H1 (cell line): ENCODE data around the gene RAG2. TPM values are rescaled to one million over a fixed set of nuclear protein-coding genes. Genes with fewer than 3 reads are reported as not detected.

Source experiments
- CEBPB ChIP-seq: IDR thresholded peaks from 2 replicates; pipeline ENCODE4 v1.6.1; 2012; ENCODE audit warnings: low read depth, low read length
- CTBP2 ChIP-seq: IDR thresholded peaks from 2 replicates; pipeline ENCODE4 v1.7.0; 2011; ENCODE audit warnings: borderline replicate concordance, mild to moderate bottlenecking, moderate library complexity, mixed read lengths, low read length; ENCODE audit not compliant: insufficient read depth, insufficient read length
- GTF2F1 ChIP-seq: IDR thresholded peaks from 2 replicates; pipeline ENCODE4 v1.6.1; 2012; ENCODE audit warnings: low read depth, low read length, improper control_type of control experiment, borderline replicate concordance
- POLR2AphosphoS5 ChIP-seq: IDR thresholded peaks from 2 replicates; pipeline ENCODE4 v1.6.1; 2011; ENCODE audit warnings: low read depth, low read length
- RBBP5 ChIP-seq: IDR thresholded peaks from 2 replicates; pipeline ENCODE4 v1.7.1; 2012; ENCODE audit warnings: low read depth, mild to moderate bottlenecking, inconsistent platforms, low read length, moderate library complexity, borderline replicate concordance
- RFX5 ChIP-seq: IDR thresholded peaks from 2 replicates; pipeline ENCODE4 v1.6.1; 2011; ENCODE audit warnings: low read depth, low read length, improper control_type of control experiment, borderline replicate concordance
- SIRT6 ChIP-seq: IDR thresholded peaks from one replicate; pipeline ENCODE4 v1.7.1; 2012; ENCODE audit warnings: low read length, inconsistent platforms
- SP1 ChIP-seq: IDR thresholded peaks from 2 replicates; pipeline ENCODE4 v1.6.1; 2011; ENCODE audit warnings: low read depth, low read length
- ZNF274 ChIP-seq: IDR thresholded peaks from 2 replicates; pipeline ENCODE4 v1.7.0; 2012; ENCODE audit warnings: low read length, borderline replicate concordance; ENCODE audit errors: extremely low read depth
- polyA plus RNA-seq, 7 experiments: library from polyadenylated mRNA; depleted of rRNA in 3 of 7; stranded (reverse) in 5 of 7; unstranded in 2 of 7; fragments of >200 nt in 5 of 7; fragments of 200-250 nt in 2 of 7; gene quantifications; 1 replicate in 5 of 7; 2 replicates in 1 of 7; 4 replicates in 1 of 7; pipeline versions ENCODE4 v1.2.1 to v1.2.3, GENCODE V29; 2011 to 2013; ENCODE audit warnings: missing spikeins in 2 of 7, mixed read lengths in 2 of 7
- total RNA-seq: library from RNA; stranded (reverse); fragmentation: NEBNext Ultra II Directional; extraction: Animal tissue kit (Norgen Biotek cat#: 25700); gene quantifications from 2 replicates; pipeline ENCODE4 v1.2.1, GENCODE V29; 2021
- TF ChIP-seq, protein P1 (sequence below): fragments of 300-600 bp; sonication (generic); IDR thresholded peaks from 2 replicates; pipeline ENCODE4 v1.7.1; 2012; ENCODE audit warnings: low read length, moderate library complexity, mild to moderate bottlenecking, inconsistent platforms; ENCODE audit not compliant: insufficient replicate concordance
- TF ChIP-seq, protein P2 (sequence below): IDR thresholded peaks from 2 replicates; pipeline ENCODE4 v1.6.1; 2012; ENCODE audit warnings: low read length, inconsistent platforms

The RAG2 gene
- total and polyA plus RNA-seq, 2 of the 8 experiments (the other 6 are each of a cell fraction or from before 2014, with no cell fraction given) = not detected

GRCh38 chr11:36602135-36602534, 4.1 kb upstream of the RAG2 start (continued):
- TF ChIP-seq, protein P1, sequence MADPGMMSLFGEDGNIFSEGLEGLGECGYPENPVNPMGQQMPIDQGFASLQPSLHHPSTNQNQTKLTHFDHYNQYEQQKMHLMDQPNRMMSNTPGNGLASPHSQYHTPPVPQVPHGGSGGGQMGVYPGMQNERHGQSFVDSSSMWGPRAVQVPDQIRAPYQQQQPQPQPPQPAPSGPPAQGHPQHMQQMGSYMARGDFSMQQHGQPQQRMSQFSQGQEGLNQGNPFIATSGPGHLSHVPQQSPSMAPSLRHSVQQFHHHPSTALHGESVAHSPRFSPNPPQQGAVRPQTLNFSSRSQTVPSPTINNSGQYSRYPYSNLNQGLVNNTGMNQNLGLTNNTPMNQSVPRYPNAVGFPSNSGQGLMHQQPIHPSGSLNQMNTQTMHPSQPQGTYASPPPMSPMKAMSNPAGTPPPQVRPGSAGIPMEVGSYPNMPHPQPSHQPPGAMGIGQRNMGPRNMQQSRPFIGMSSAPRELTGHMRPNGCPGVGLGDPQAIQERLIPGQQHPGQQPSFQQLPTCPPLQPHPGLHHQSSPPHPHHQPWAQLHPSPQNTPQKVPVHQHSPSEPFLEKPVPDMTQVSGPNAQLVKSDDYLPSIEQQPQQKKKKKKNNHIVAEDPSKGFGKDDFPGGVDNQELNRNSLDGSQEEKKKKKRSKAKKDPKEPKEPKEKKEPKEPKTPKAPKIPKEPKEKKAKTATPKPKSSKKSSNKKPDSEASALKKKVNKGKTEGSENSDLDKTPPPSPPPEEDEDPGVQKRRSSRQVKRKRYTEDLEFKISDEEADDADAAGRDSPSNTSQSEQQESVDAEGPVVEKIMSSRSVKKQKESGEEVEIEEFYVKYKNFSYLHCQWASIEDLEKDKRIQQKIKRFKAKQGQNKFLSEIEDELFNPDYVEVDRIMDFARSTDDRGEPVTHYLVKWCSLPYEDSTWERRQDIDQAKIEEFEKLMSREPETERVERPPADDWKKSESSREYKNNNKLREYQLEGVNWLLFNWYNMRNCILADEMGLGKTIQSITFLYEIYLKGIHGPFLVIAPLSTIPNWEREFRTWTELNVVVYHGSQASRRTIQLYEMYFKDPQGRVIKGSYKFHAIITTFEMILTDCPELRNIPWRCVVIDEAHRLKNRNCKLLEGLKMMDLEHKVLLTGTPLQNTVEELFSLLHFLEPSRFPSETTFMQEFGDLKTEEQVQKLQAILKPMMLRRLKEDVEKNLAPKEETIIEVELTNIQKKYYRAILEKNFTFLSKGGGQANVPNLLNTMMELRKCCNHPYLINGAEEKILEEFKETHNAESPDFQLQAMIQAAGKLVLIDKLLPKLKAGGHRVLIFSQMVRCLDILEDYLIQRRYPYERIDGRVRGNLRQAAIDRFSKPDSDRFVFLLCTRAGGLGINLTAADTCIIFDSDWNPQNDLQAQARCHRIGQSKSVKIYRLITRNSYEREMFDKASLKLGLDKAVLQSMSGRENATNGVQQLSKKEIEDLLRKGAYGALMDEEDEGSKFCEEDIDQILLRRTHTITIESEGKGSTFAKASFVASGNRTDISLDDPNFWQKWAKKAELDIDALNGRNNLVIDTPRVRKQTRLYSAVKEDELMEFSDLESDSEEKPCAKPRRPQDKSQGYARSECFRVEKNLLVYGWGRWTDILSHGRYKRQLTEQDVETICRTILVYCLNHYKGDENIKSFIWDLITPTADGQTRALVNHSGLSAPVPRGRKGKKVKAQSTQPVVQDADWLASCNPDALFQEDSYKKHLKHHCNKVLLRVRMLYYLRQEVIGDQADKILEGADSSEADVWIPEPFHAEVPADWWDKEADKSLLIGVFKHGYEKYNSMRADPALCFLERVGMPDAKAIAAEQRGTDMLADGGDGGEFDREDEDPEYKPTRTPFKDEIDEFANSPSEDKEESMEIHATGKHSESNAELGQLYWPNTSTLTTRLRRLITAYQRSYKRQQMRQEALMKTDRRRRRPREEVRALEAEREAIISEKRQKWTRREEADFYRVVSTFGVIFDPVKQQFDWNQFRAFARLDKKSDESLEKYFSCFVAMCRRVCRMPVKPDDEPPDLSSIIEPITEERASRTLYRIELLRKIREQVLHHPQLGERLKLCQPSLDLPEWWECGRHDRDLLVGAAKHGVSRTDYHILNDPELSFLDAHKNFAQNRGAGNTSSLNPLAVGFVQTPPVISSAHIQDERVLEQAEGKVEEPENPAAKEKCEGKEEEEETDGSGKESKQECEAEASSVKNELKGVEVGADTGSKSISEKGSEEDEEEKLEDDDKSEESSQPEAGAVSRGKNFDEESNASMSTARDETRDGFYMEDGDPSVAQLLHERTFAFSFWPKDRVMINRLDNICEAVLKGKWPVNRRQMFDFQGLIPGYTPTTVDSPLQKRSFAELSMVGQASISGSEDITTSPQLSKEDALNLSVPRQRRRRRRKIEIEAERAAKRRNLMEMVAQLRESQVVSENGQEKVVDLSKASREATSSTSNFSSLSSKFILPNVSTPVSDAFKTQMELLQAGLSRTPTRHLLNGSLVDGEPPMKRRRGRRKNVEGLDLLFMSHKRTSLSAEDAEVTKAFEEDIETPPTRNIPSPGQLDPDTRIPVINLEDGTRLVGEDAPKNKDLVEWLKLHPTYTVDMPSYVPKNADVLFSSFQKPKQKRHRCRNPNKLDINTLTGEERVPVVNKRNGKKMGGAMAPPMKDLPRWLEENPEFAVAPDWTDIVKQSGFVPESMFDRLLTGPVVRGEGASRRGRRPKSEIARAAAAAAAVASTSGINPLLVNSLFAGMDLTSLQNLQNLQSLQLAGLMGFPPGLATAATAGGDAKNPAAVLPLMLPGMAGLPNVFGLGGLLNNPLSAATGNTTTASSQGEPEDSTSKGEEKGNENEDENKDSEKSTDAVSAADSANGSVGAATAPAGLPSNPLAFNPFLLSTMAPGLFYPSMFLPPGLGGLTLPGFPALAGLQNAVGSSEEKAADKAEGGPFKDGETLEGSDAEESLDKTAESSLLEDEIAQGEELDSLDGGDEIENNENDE = no peak
- TF ChIP-seq RFX5 (no peak), ZNF274 (no peak), SIRT6 (no peak), CTBP2 (no peak), CEBPB (no peak), GTF2F1 (no peak), SP1 (no peak), RBBP5 (no peak), POLR2AphosphoS5 (no peak)
- TF ChIP-seq, protein P2, sequence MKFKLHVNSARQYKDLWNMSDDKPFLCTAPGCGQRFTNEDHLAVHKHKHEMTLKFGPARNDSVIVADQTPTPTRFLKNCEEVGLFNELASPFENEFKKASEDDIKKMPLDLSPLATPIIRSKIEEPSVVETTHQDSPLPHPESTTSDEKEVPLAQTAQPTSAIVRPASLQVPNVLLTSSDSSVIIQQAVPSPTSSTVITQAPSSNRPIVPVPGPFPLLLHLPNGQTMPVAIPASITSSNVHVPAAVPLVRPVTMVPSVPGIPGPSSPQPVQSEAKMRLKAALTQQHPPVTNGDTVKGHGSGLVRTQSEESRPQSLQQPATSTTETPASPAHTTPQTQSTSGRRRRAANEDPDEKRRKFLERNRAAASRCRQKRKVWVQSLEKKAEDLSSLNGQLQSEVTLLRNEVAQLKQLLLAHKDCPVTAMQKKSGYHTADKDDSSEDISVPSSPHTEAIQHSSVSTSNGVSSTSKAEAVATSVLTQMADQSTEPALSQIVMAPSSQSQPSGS = no peak
